HG02678 (cell line): ENCODE results near the gene RXFP2.

Source experiments
- ATAC-seq: cut with Tn5 transposase; IDR thresholded peaks from one replicate; pipeline ENCODE4 v1.9.1; 2021; ENCODE audit warnings: mild to moderate bottlenecking, moderate library complexity; ENCODE audit not compliant: unreplicated experiment

The RXFP2 gene

DNA sequence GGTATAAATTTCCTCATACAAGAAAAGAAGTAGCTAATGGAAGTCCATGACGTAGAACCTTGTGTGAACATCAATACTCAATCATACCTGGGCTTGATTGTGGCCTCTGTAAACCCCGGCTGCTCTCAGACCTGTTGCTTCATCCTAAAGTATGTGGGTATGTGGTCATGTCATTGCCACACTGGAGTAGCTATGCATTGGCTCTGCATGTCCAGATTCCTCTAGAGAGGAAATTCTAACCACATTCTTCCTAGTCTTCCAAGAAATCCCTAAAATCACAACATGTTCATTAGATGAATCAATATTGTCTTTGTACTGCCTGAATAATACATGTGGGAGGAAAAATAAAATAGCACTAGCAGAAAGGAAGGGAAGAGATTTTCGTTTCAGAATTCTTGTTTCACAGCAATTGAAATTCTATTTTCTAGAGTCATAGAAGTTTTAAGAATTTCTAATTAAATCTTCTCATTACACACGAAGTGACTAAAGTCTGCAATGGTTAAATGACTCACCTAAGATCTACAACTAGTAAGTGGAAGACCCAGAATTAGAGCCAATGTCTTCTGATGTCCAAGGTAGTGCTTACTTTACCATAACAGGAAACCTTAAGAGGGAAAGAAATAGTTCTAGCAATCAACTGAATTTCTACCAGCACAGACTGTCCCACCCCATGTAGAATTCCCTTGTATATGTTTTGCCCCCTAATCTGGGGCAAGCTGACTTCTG, 28.0 kb downstream of the RXFP2 start:
- ATAC-seq: no peak

DNA sequence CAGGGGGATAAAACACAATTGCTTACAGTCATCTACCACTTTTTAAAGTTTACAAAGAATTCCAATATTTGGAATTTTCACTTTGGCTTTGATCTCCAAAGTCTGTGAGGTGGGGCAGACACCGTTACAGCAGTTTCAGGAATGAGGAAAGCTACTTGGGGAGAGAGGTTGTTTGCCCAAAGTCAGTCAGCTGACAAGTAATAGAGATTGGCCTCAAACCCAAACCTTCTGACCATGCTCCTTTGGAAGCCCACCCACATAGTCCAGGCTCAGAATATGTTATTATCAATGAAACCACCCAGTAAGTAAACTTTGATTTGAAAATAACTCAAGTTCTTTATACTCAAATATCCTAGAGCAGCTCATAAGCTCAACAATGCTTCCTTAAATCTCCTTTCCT, 29.0 kb downstream of the RXFP2 start:
- no peak for ATAC-seq

DNA sequence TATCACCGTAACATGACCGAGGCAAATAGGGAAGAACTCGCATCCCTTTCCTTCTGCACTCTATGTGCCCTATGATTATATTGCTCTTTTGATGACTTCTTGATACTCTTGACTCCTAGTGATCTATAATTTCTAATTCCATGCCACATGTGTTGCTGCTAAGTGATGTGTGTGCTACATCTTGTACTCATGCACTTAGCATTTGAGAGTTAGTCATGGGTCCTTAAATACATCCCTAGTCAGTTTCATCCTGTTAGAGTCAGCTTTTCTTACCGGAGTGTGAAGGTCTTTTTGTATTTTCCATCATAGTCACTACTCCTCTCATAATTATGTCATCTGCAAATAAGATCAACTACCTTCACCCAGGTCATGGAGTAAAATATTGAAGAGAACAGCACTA, 30.2 kb downstream of the RXFP2 start:
- no peak for ATAC-seq

DNA sequence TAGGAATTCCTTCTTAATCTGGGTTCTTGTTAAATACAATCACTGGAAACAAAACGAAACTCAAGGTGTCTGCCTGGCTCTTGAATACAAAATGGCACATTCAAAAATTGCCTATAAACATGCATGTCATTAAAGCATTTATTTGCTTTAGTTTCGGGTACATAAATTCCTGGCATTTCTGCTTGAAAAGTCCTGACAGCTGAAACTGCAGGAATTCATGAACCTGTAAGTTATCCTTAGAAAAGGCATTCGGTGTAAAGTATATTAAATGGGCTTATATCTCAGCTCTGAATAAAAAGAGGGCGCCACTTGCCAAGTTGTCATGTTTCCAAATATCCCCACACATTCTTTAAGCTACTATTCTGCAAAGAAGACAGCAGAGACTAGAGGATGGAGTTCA, 32.9 kb downstream of the RXFP2 start:
- no peak for ATAC-seq

DNA sequence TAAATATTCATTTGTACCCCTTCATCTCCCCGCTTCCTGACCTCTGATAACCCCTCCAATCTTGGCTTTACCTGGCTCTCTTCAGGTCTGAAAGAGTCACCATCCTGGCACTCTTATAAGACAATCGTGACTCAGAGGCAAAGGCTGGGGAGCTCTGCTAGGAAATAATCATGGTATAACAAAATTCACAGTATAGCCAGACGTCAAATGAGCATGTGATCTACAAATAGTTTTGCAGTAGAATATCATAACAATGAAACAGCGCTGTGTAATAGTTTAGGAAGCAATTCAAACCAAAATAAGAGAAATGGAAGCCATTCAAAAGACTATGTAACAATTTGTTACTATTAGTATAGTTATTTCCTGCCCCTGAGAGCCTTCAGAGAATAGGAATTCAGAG, 34.2 kb downstream of the RXFP2 start:
- no peak for ATAC-seq

DNA sequence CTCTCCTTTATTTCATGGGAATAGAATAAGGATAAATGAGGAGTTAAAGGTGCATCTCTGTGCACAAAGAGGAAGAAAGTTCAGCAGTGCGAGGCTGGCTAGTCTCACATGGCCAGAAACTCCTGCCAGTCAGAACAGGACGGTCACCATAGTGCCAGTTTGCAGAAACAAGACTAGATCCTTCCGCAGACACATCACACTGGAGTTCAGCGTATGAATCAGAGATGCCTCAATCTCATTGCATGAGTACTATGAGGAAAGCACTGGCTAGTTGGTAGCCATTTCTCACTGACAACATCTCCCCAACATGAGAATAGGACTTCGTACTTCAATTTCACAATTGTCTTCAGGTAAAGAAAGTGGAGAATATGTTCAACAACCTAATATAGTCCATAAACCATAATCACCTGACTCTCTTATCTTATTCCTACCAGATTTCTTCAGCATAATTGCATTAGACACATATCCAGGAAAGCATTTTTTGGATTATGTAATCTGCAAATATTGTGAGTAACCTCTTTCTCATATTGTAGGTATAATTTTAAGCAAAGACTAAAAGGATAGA, 34.9 kb downstream of the RXFP2 start:
- no peak for ATAC-seq

DNA sequence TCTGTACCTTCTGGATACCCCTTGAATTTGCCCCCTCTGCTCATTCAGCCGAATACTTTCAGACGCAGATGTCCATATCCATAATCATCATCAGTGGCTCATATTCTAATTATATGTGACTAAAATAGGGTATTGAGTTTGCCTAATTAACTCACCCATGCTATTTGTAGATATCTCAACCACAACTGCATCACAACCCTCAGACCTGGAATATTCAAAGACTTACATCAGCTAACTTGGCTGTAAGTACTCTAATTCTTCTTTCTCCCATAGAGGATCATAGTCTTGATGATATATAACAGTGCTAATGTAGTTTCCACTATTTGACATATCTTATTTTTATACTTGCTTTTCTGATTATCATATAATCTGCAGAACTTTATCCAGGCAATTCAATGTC, 35.8 kb downstream of the RXFP2 start:
- no peak for ATAC-seq

DNA sequence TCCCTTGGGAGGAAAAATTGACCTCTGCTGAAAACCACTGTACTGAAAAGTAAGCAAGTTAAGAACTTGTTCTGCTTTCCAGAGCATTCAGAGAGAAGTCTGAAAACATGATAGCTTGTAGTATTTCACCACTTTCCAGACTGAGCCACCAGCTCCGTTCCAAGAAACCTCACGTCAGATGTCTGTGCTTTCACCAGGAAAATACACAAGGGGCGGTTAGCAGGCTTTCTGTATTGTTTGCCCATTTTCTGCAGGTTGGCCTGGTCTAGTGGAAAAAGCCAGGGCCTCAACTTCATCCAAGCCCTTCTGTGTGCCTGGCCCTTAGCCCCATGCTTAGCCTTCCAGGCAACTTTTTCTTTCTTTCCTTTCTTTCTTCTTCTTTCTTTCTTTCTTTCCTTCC, 36.4 kb downstream of the RXFP2 start:
- ATAC-seq: no peak

DNA sequence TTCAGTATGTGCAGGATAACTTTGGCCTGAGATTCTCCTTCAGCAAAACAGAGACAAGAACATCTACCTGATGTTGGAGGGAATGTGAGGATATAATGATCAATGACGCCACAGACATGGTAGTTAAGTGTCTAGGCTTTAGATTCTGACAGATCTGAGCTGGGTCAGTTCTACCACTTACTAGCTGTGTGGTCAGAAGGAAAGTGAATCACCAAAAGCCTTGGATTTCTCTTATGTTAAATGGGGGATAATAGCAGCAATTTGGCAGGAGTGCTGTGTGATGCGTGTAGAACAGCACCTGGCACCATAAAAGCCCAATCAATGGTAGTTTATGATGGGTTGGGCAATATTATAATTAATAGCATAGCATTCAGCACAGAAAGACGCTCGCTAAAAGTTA, 41.7 kb downstream of the RXFP2 start:
- ATAC-seq: no peak

DNA sequence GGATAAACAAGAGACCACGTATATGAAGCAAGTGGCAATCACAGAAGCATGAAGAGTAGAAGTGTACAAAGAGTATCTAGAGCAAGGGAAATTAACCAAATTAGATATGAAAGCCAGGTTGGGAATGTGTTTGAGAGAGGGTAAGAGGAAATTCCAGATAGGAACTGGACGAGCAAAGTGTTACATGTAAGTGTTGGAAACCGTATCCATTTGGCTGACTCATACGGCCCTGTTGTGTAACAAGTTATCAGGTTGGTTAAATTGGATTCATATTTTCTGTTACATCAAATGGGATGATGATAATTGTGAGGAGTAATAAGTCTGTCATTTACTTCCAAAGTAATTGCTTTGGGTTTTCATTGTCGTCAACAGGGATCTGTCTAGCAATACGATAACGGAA, 46.7 kb downstream of the RXFP2 start:
- no peak for ATAC-seq

DNA sequence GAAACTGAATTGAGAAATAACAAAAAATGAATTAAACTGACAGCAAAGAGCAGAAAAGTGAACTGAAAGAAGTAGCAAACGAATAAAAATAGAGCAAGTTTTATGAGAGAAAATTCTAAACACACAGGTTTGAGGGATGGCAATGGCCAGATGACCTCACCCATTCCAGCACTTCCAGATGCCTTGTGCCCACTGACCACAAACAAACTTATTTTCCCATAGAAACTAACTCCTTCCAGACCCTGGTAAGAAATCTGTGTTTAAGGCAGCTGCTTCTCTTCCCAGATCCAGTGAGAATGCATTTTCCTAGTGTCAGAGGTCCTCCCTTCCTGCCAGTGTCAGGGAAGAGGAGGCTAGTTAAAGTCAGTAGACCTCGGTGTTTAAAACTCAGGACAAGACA, 51.7 kb downstream of the RXFP2 start:
- ATAC-seq: no peak

DNA sequence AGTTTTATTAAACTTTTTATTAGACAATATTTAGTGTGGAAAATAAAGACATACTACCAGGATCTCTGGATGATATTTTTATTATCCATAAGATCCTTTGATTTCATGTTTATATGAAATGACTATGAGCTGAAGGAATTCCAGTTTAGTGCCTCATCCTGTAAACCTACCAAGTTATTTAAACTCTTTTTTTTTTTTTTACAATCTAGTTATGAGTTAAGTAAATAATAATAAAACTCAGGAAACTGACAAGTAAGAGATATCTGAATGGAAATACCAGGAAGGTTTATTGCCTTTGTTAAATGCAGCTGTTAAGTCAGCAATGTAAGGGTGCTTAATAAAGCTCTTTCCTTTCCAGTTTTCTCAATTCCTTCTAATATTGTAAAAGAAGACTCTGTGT, 53.9 kb downstream of the RXFP2 start:
- ATAC-seq: no peak

DNA sequence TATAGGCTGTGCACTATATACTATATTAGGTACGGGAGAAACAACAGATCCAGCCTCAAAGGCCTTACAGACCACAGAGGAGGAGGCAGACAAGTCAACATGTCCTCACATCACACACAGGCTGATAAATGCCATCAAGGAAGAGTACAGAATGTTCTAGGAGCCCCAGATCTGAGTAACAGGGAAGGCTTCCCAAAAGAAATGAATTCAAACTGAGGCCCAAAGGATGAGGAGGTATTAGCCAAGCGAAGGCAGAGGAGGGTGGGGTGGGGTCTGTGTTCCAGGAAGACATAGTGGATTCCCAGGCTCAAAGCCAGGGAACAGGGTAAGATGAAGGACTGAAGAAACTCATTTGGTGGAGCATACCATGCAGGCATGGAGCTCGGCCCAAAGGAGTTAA, 55.1 kb downstream of the RXFP2 start:
- no peak for ATAC-seq

DNA sequence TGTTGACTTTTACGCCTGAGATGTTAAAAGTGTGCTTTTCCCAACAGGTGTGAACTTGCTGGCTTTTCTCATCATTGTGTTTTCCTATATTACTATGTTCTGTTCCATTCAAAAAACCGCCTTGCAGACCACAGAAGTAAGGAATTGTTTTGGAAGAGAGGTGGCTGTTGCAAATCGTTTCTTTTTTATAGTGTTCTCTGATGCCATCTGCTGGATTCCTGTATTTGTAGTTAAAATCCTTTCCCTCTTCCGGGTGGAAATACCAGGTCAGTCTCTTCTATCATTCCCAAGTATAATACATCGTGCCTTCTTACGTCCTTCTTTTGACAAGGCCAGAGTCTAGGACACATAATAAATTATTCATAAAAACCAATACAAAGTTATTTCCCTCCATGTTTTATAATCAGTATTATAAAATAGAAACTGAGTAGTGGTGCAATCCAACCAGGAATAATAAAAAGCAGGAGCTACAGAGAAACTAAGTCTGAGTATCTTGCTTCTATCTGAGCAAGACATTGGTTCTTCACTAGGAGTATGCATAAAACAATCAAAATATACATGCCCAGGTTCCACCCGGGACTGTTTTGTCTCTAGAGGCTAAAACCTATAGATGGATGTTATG, 57.9 kb downstream of the RXFP2 start:
- no peak for ATAC-seq

DNA sequence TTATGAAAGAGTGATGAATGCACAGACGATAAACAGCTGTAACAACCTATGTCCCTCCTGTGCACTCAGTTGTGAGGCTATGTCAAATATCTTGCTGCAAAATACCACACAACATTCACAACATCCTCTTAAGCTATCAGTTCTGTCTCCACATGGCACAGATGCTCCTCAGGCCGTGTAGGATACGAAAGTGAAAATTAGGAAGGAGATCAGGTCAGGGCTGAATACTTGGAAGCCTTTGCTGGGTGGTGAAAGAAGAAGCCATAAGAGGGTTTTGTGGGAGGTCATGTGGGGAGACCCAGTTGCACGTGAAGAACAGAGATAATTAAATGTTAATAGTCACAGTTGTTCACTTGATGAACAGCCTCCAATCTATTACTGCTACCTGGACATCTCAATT, 58.9 kb downstream of the RXFP2 start:
- no peak for ATAC-seq

DNA sequence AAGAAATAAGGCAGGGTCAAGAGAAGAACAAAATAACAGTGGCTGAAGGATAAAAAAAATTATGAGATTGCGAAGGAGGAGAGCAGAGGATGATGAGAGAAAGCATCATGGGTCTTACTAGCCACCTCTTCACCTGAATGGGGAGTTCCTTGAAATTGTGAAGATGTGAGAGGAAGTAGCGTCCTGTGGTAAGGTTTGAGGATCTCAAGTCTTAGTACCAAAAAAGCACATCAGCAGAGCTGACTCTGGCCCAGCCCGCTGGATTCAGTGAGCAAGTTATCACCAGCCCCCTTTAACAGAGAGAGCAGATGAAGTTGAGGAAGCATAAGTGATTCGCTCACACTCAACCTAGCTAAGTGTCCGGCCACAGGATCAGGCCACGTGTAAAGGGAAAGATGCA, 61.8 kb downstream of the RXFP2 start:
- ATAC-seq: no peak

DNA sequence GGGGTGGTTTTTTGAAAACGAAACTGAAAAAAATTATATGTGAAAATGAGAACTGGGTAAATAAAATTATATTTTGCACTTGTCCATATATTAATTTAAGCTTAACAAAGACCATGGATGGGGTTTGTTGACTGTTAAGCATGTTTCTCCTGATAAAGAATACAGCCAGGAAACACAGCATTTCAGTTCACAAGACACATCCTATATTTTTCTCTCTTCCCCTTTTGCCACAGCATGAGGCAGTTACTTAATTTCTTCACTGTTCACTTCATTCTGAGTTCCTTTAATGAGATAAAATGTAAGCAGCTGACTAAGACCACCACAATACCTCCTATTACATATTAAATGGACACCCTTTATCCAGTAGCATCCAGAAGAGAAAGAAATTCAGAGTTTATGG, 64.0 kb downstream of the RXFP2 start:
- no peak for ATAC-seq

DNA sequence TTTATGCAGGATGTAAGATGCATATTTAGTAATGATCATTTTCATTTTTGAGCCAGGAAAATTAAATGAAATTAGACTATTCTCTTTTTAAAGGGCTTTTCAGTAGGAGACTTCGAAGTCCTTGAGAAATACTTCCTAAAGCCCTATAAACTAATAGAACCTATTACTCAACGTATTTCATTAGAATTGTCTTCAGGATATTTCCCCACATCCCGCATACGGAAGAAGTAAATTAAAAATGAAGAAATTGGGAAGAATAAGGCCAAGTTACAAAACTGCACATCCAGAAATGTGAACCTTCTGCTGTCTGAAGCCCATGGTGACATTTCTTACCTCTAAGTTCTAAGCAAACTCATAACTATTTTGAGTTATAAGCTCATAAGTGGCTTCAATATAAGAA, 66.5 kb downstream of the RXFP2 start:
- ATAC-seq: no peak

DNA sequence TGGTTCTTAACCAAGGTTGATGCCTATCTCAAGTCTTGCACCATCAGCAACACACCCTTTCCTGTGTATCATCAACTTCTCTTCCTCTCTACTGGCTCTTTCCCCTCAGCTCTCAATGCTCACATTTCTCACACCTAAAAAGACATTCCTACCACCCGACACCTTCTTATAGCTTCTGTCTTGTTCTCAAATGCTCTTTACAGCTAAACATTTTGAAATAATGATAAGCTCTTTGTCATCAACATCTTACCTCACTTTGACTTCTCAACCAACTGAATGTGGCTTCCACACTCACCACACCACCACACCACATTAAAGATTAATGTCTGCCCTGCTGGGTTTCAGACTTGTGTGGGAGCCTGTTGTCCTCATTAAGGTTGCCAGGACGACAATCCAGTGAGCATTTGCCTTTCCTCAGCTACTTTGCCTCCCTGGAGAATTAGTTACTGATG, 67.8 kb downstream of the RXFP2 start:
- no peak for ATAC-seq

DNA sequence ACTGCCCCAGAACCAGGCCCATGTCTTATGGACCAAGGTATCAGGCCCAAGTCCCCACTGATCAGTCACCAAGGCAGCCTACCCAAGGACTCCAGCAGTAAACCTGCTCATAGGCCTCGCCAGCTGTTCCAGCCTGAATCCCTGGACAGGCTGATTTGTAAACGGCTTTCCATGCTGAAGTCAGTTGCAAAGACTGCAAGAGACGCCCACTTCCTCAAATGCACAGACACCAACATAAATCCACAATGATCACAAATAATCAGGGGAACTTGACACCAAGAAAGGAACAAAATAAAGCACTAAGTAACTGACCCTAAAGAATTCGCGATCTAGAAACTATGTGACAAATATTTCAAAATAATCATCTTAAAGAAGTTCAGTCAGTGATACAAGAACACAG, 75.2 kb downstream of the RXFP2 start:
- no peak for ATAC-seq

DNA sequence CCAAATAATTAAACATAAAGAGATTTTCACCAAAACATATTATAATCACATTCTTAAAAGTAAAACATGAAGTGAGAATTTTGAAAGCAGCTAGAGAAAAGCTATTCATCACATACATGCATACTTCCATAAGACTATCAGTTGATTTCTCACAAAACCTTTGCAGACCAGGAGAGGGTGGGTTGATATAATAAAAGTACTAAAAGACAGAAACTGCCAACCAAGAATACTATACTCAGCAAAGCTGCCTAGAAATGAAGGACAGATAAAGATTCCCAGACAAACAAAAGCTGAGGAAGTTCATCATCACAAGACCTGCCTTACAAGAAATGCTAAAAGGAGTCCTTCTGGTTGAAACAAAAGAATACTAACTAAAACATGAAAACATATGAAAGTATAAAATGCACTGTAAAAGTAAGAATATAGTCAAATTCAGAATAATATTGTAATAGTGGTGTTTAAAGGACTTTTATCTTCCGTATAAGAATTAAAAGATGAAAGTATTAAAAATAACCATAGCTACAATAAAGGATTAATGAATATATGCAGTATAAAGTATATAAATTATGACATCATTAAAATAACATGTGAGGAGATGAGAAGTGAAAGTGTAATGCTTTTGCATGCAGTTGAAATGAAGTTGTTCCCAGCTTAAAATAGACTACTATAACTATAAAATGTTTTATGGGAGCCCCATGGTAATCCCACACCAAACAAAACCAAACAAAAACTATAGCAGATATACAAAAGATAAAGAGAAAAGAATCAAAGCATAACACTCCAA, 76.2 kb downstream of the RXFP2 start:
- no peak for ATAC-seq

DNA sequence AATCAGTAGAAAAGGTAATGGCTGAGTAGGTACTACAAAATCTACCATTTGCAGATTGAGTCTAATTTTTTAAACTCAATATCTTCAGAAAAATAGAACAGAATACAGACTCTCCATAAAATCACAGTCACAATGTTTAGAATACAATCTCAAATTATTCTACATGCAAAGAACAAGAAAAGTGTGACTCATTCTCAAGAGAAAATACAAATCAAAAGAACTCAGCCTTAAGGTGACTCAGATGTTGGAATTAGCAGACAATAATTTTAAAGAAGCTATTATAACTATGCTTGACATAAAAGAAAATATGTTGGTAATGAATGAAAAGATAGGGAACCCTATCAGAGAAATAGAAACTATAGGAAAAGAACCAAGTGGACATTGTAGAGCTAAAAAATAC, 78.9 kb downstream of the RXFP2 start:
- no peak for ATAC-seq
